ENCODE data around the gene KIAA0825. TPM values are rescaled to one million over a fixed set of nuclear protein-coding genes. Genes with fewer than 3 reads are reported as not detected.
A peak's percentile ranks its signal among the peaks of the same experiment; 100 is the strongest.

The KIAA0825 gene
- total and polyA plus RNA-seq, 8 donors = 5.1 to 6.9 (median 6.5) TPM

GRCh38 chr5:94389515-94389899 lies 228.9 kb downstream of the KIAA0825 start:
- Histone ChIP-seq H3K4me1 (no peaks in the 10 kb centered on the region), H3K27ac (no peak overlapping the region), H3K36me3 (no peaks in the 10 kb centered on the region), H3K4me3 (no peak overlapping the region), H3K9me3 (no peaks in the 10 kb centered on the region), H3K27me3 (no peaks in the 10 kb centered on the region)
- intact Hi-C loops (cut with DNase I) = no loop called here
- DNase-seq (no peak), ATAC-seq (no peak)
- no peak for TF ChIP-seq CTCF (IDR thresholded peaks at IDR 0.05)

GRCh38 chr5:94388773-94389514 lies 229.5 kb downstream of the KIAA0825 start:
- intact Hi-C loops (cut with DNase I) = no loop called here
- Histone ChIP-seq H3K36me3 (no peaks in the 10 kb centered on the region), H3K4me3 (no peak overlapping the region), H3K27me3 (no peaks in the 10 kb centered on the region), H3K27ac (no peak overlapping the region), H3K4me1 (no peaks in the 10 kb centered on the region), H3K9me3 (no peaks in the 10 kb centered on the region)
- DNase-seq (no peak), ATAC-seq (no peak)
- no peak for TF ChIP-seq CTCF (IDR thresholded peaks at IDR 0.05)

- no peak for ATAC-seq
- Histone ChIP-seq H3K36me3 (no peaks in the 10 kb centered on the region), H3K27ac (no peak overlapping the region), H3K4me1 (no peaks in the 10 kb centered on the region), H3K9me3 (no peaks in the 10 kb centered on the region), H3K4me3 (no peak overlapping the region), H3K27me3 (no peaks in the 10 kb centered on the region)
- no peak for DNase-seq
- intact Hi-C loops (cut with DNase I) = no loop called here
- no peak for TF ChIP-seq CTCF (IDR thresholded peaks at IDR 0.05)
Measured at GRCh38 chr5:94385767-94386166, 232.6 kb downstream of the KIAA0825 start.

GRCh38 chr5:94378062-94378461 lies 240.3 kb downstream of the KIAA0825 start:
- Histone ChIP-seq H3K9me3 (no peaks in the 10 kb centered on the region), H3K36me3 (no peaks in the 10 kb centered on the region), H3K27me3 (no peaks in the 10 kb centered on the region), H3K27ac (no peak overlapping the region), H3K4me1 (no peaks in the 10 kb centered on the region), H3K4me3 (no peak overlapping the region)
- no peak for ATAC-seq
- intact Hi-C loops (cut with DNase I) = no loop called here
- no peak for TF ChIP-seq CTCF (IDR thresholded peaks at IDR 0.05)
- DNase-seq = no peak

GRCh38 chr5:94376672-94377345 lies 241.6 kb downstream of the KIAA0825 start:
- Histone ChIP-seq H3K27me3 (no peaks in the 10 kb centered on the region), H3K4me3 (no peak overlapping the region), H3K4me1 (no peaks in the 10 kb centered on the region), H3K27ac (no peak overlapping the region), H3K36me3 (no peaks in the 10 kb centered on the region), H3K9me3 (no peaks in the 10 kb centered on the region)
- intact Hi-C loops (cut with DNase I) = no loop called here
- ATAC-seq (peak; percentile 45), DNase-seq (no peak)
- no peak for TF ChIP-seq CTCF (IDR thresholded peaks at IDR 0.05)
